GM18511 (cell line): ENCODE results near the gene CEP89.
"Not testable (repeated sequence)": the region's sequence is repeated elsewhere in the genome, so short reads cannot be mapped to it uniquely, and the experiment has no call there.

ENCODE experiments used
- ATAC-seq: cut with Tn5 transposase; IDR thresholded peaks from one replicate; pipeline ENCODE4 v1.9.1; 2021; ENCODE audit warnings: mild to moderate bottlenecking, moderate library complexity; ENCODE audit not compliant: unreplicated experiment

The CEP89 gene

GRCh38 chr19:32971715-32972540 is at the start of gene CEP89, which contains the start of gene FAAP24:
Gene CEP89, minus strand, starts transcription at chr19:32971958. Its CDS starts 84 bp downstream, at chr19:32971874.
Gene FAAP24, plus strand, starts transcription at chr19:32972242. Its CDS starts 955 bp downstream, at chr19:32973197.
- ATAC-seq: peak; percentile 99

GRCh38 chr19:33010891-33011290 is 39.1 kb upstream of the CEP89 start:
- ATAC-seq: not testable (repeated sequence)

GRCh38 chr19:33008738-33009137 is 37.0 kb upstream of the CEP89 start:
- ATAC-seq: no peak

DNA sequence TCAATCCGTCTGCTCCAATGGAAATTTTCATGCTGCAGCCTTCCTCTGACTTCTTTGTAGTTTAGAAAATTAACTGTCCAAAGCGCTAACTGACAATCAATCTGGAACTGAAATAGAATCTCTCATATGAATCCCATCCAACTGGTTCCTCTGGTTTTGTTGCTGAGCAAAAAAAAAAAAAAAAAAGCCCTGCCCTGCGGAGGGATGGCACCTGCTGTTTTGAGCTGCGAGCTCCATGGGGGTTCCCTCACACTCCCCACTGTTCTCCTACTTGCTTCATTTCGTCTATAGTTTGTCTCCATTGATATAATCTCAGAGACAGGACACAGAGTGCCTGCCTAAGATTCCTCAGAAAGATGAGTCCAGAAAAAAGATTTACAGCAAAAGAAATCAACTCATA is 33.7 kb upstream of the CEP89 start:
- no peak for ATAC-seq

- ATAC-seq: not testable (repeated sequence)
These were observed 31.8 kb upstream of the CEP89 start for GRCh38 chr19:33003424-33004024.

- ATAC-seq: not testable (repeated sequence)
These were observed 30.5 kb upstream of the CEP89 start for GRCh38 chr19:33002126-33002865.

GRCh38 chr19:33000910-33001309 is 29.2 kb upstream of the CEP89 start:
- no peak for ATAC-seq

DNA sequence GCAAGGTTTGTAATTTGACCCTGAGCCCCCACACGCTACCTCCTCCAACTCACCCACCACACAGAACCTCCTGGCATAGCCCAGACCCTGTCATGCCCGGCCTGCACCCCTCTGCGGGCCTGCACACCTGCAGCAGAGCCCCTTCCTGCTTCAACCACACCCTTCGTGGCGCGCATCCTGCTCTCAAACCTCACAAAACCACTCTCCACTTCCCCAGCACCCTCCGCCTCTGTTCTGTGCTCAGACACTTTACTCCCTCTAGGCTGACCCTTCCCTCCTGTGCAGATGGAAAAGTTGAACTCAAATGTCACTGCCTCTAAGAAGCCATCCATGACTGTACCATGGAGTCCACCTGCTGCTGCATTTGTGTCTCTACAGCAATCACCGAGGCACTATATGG is 28.8 kb upstream of the CEP89 start:
- ATAC-seq: no peak

DNA sequence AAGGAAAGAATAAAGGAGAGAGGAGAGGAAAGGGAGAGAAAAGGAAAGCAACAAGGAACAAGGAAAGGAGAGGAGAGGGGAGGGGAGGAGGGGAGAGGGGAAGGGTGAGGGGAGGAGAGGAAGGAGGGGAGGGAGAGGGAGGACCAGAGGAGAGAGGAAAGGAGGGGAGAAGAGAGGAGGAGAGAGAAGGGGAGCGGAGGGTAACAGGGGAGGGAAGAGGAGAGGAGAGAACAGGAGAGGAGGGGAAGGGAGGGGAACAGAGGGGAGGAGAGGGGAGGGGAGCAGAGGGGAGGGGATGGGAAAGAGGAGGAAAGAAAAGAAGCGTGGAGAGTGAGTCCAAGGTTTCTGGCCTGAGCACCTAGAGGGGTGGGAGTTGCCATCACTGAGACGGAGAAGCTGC is 27.0 kb upstream of the CEP89 start:
- no peak for ATAC-seq

DNA sequence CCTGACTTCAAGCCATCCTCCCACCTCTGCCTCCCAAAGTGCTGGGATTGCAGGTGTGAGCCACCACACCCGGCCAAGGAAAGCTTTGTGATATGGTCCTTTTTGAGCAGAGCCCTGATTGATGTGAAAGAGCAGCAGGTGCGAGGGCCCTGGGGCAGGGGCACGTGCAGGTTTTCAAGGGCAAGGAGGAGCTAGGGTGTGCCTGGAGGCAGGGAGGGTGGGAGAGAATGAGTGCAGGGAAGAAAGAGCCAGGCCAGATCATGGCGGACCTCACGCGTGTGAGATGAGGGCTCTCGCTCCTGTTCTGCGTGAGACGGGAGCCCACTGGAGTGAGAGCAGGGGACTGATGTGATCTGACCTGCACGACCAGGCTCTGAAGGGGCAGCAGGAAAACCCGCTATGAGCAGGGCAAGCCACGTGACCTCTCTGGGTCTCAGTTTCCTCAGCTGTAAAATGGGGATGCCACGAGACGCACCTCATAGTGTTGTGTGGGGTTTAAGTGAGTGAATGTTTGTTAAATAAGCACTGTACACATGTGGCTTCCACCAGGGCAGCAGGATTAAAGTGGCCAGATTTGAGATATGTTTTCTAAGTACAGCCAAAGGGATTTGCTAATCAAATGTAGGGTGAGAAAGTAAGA is 26.1 kb upstream of the CEP89 start:
- no peak for ATAC-seq

GRCh38 chr19:32997061-32997464 is 25.3 kb upstream of the CEP89 start:
- ATAC-seq: not testable (repeated sequence)

- ATAC-seq: not testable (repeated sequence)
These were observed 24.2 kb upstream of the CEP89 start for GRCh38 chr19:32995966-32996365.

GRCh38 chr19:32988724-32989123 is 17.0 kb upstream of the CEP89 start:
- no peak for ATAC-seq

DNA sequence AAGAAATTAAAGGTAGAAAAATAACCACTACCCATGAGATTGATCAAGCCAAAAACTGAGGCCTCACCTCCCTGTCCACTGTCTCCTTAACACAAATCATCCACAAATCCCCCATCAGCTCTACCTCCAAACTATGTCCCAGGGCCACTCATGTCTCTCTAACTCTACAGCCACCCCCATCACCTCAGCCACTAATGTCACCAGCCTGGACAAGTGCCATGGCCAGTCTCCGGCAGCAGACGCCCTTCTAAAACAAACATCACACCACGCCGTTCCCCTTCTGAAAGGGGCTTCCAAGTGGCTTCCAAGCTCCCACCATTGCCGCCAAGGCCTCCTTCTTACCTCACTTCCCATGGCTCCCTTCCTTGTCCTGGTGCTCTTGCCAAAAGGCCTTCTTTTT is 16.5 kb upstream of the CEP89 start:
- ATAC-seq: not testable (repeated sequence)

- not testable (repeated sequence) for ATAC-seq
These were observed 10.7 kb upstream of the CEP89 start for GRCh38 chr19:32982488-32982887.

- not testable (repeated sequence) for ATAC-seq
These were observed 8.0 kb upstream of the CEP89 start for GRCh38 chr19:32979807-32980206.

DNA sequence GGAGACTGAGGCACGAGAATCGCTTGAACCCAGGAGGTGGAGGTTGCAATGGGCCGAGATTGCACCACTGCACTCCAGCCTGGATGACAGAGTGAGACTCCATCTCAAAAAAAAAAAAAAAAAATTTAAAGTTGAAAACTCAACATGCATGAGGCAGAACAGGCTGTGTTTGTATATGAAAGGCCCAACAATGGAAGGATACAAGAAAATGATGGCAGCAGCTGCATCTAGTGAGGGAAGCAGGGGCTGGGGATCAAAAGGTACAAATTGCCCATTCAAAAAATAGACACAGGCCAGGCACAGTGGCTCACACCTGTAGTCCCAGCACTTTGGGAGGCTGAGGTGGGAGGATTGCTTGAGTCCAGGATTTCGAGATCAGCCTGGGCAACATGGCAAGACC is 6.1 kb upstream of the CEP89 start:
- ATAC-seq: not testable (repeated sequence)

GRCh38 chr19:32977280-32977679 is 5.5 kb upstream of the CEP89 start:
- no peak for ATAC-seq

DNA sequence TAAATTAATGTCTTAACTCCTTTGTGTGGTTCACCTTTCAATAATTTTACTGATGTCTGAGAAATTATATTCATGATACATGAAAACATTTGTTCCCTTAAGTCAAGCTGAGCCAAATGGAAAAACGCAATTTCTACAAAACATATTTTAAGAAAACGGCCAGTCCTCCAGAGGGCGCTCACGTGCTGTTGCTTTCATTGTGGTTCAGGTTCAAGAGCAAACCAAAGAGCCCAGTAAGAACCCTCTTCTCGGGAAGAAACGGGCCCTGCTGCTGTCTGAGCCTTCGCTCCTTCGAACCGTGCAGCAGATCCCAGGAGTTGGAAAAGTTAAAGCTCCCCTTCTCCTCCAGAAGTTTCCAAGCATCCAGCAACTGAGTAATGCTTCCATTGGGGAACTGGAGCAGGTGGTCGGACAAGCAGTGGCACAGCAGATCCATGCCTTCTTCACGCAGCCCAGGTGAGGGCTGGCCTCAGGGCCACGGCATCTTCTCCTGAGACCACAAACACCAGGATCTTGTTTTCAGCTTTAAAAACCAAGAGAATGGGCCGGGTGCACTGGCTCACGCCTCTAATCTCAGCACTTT is 4.6 kb upstream of the CEP89 start:
- no peak for ATAC-seq

GRCh38 chr19:32971012-32971595 is 654 bp downstream of the CEP89 start:
- no peak for ATAC-seq
